NB4 (cell line): ENCODE results near the gene GABRB3.

Experiments
- CTCF ChIP-seq: IDR thresholded peaks from one replicate; pipeline ENCODE4 v1.5.1; 2012; ENCODE audit warnings: low read depth, low read length
- MAX ChIP-seq: IDR thresholded peaks from 2 replicates; pipeline ENCODE4 v1.6.1; 2011; ENCODE audit warnings: low read depth, low read length

GRCh38 chr15:26720546-26720945, 52.3 kb downstream of the GABRB3 start:
- TF ChIP-seq CTCF (no peak), MAX (no peak)
